Measurements from ENCODE around the gene WDR5.
"Not testable (repeated sequence)": the region's sequence is repeated elsewhere in the genome, so short reads cannot be mapped to it uniquely, and the experiment has no call there.

DNA sequence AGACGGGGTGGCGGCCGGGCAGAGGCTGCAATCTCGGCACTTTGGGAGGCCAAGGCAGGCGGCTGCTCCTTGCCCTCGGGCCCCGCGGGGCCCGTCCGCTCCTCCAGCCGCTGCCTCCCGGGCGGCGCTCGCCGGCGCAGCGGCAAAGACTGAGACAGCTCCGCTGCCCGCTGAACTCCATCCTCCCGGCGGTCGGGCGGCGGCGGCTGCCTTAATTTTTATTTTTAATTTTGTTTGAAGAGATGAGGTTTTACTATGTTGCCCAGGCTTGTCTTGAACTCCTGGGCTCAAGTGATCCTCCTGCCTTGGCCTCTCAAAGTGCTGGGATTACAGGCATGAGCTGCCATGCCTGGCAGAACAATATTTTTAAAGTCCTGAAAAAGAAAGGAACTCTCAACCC is 16.9 kb upstream of the WDR5 start:
- TF ChIP-seq, protein P1, sequence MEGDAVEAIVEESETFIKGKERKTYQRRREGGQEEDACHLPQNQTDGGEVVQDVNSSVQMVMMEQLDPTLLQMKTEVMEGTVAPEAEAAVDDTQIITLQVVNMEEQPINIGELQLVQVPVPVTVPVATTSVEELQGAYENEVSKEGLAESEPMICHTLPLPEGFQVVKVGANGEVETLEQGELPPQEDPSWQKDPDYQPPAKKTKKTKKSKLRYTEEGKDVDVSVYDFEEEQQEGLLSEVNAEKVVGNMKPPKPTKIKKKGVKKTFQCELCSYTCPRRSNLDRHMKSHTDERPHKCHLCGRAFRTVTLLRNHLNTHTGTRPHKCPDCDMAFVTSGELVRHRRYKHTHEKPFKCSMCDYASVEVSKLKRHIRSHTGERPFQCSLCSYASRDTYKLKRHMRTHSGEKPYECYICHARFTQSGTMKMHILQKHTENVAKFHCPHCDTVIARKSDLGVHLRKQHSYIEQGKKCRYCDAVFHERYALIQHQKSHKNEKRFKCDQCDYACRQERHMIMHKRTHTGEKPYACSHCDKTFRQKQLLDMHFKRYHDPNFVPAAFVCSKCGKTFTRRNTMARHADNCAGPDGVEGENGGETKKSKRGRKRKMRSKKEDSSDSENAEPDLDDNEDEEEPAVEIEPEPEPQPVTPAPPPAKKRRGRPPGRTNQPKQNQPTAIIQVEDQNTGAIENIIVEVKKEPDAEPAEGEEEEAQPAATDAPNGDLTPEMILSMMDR (IDR thresholded peaks at IDR 0.05; ENCODE audit: low read length): not testable (repeated sequence)
- TF ChIP-seq EZH2phosphoT487 (IDR thresholded peaks at IDR 0.05; ENCODE audit: low read length); EZH2 (optimal IDR thresholded peaks at IDR 0.05; ENCODE audit: low read depth, low read length): not testable (repeated sequence)
